GM18508 (cell line): ENCODE measurements around the gene P2RX1.

Experiments
- ATAC-seq: cut with Tn5 transposase; IDR thresholded peaks from one replicate; pipeline ENCODE4 v1.9.1; 2021; ENCODE audit warnings: moderate number of reproducible peaks; ENCODE audit not compliant: insufficient read depth, unreplicated experiment

P2RX1 gene

DNA sequence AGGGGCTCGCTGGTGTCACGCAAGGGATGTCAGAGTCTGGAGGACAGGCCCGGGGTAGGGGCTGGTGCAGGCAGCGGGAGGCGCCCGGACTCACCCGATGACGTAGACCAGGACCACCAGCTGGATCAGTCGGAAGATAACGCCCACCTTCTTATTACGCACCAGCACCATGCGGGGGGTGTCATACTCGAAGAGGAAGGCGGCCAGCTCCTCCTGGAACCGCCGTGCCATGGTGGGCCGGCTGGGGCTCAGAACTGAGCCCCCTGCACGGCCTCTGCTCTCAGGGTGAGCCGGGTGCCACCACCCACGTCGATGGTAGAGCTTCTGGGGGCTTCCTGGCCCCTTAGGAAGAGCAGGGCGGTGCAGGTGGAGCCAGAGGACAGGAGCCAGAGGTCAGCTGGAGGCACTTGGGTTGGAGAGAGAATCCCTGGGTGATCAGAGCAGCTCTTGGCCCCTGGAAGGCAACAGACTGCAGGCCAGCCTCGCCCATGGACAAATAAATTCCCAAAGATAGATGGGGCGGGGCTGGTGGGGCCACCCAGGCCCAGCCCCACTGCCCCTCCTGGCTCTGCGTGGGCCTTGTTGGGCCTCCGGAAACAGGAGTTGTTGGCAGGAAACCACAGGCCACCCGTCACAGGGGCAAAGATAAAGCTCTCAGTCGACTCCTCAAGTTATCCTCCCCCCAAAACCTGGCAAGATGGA, at the start of gene P2RX1:
Gene P2RX1, minus strand, starts transcription at position 471 of the 702 bp plus-strand sequence. Its CDS starts 240 bp downstream, at position 231.
- ATAC-seq, result no peak

DNA sequence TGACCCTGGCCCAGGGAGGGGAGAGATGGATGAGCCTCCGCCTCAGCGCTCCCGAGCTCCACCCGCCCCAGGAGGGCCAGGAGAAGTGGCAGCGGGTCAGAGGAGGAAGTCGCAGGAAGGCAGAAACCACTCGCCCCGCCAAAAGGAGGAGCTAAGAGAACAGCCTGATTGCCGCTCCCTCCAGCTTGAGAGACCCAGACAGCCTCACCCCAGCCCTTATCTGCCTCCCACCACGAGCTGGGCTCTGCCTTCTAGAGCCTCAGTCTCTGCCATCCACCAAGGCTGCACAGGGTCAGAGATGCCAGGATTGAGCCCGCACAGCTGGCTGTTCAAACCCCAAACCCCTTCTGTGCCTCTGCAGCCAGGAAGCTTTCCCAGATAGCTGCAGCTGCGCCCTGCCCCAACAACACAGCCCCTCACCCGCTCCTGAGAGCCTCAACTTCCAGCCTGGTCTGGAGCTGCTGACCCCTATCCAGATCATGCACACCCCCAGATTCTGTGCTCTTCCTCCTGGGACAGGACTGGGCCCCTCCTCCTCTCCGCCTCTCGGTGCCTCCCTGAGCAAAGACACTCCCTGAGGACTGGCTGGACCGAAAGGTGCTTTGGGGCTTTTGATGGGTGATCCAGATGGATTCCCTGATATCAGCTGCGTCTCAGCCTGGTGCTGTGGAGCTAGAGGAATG, 49.0 kb upstream of the P2RX1 start:
- ATAC-seq, result no peak

DNA sequence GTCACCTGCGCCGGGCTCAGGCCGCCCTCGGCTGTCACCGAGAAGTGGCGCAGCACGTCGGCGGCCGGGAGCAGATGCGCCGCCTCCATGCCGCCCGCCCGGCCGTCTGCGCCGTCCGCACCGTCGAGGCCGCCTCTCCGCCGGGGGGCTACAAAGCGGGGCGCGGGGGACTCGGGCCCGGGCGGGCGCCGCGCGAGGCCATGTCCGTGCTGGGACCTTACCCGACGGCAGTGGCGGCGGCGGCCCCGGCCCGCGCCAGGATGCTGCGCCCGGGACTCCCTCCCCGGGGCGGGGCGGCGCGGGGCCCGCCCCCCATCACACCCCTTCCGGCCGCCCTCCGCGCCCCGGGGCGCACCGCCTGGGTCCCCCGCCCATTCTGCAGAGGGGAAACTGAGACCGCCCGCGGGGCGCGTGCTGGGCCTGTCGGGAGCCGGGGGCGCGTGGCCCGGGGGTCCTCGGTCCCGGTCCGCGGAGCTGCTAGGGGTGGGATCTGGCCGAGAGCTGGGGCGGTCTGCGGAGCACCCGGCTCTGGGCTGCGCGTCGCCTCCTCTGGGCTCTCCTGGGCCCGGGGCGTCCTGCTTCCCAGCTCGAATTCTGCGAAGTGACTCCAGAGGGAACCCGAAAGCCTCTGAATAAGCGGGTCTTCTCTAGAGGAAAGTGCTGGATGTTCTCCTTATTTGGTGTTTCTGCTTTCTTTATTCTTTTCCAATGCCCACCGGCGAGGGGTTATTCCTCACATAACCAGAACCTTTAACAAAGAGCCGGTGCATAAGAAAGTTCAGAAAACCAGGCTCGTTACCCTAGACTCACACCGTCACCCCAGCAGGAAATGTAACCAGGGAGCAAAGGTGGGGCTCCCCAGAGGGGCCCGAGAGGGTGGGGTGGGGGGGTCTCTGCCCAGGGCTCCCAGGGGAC, 48.2 kb upstream of the P2RX1 start, which contains the start of gene ATP2A3:
Gene ATP2A3, minus strand, starts transcription at position 235 of the 915 bp plus-strand sequence. Its CDS starts 146 bp downstream, at position 89.
- no peak for ATAC-seq

DNA sequence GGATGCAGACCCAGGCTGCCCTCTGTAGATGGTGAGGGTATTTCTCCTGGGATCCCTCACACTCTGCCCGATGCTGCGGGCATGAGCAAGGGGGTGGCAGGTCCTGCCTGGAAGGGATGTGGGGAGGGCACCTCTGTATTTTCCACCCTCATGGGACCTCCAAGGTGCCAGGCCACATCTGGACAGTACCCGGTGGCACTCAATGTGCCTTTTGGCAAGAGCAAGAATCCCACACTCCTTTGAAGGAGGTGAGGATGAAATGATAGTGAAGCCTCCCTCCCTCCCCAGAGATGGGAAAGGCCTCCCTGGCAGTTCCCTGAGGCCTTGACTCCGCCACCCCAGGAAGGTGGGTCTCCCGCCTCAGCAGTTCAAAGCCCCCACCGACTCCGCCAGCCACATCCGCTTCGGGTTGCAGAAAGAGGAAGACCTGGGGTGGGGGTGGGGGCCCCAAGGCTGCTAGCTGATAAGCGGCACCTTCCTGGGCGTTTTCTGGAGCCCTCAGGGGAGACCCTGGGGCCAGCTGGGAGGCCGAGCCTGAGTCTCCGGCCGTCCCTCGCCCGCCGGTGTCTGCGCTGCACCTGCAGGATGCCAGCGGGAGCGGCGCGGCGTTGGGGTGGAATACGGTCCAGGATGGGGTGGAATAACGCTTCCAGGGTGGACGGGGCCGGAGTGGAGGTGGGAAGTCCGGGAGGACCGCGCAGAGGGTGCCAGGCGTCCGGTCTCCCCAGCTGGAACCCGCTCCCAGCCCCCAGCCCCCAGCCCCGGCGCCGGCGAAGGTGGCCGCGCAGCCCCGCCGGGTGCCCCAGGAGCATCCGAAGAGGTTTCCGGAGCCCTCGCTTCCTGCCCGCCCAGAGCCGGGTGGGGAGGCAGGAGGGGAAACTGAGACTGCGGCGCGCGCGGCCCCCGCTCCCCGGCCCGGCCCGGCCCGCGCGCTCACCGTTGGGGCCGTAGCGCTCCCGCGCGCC, 47.3 kb upstream of the P2RX1 start:
- no peak for ATAC-seq

DNA sequence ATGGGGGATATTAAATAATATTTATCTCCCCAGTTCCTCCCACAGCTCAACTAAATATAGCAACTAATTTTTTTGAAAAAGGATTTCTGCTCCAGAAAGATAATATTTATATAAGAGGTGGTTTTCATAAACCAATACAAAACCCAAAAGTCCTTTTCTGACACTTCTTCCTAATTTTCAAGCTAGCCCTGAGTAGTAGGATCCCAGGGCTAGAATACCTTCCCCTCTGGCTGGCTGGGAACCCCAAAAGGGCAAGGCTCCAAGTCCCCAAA, 46.6 kb upstream of the P2RX1 start:
- no peak for ATAC-seq

DNA sequence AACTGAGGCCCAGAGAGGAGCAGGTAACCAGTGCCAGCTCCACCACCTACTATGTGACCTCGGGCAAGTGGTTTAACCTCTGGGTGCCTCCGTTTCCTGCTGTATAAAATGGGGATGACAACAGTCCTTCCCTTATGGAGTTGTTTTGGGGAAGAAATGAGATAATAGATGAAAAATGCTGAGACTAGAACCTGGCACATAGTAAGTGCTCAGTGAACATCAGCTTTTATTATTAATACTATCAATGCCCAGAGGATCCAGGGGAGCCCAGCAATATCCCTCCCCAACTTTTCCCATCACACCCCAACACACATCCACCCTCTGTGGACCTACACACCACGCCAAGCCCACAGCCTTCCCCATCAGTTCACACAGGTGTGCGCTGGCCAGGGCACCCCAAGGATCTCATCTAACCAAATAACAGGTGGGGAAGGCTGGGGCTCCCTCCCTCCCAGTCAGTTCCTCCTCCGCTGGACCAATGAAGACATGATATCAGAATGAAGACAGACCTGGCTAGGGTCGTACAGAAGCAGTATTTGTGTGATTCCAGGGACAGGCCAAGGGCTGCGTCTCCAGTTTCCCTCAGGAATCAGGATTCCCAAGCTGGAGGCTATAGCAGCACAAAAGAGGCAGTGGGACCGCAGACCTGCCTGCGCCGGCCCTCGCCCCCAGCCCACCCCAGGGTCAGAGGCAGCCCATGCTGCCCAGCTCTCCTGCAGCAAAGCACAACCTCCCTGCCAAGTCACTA, 46.1 kb upstream of the P2RX1 start:
- no peak for ATAC-seq

DNA sequence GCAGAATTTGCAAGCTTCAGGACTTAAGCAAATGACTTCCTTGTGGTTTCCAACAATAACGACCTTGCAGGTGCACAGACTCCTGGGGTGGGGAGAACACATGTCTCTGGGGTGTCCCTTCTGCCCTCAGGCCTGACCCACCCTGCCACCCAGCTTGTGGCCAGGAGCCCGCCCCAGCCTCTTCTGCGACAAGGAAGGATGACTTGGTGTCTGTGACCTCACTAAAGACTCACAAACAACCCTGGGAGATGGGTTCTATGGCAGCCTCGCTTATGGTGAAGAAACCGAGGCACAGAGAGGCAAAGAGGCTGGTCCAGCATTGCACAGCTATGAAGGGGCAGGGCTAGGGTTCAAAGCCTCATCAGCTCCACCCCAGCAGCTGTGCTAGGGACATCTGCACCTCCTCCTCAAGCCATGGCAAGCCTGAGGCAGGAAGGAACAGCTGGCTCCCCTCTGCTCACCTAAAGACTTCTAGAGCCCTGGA, 45.3 kb upstream of the P2RX1 start:
- ATAC-seq, result no peak

DNA sequence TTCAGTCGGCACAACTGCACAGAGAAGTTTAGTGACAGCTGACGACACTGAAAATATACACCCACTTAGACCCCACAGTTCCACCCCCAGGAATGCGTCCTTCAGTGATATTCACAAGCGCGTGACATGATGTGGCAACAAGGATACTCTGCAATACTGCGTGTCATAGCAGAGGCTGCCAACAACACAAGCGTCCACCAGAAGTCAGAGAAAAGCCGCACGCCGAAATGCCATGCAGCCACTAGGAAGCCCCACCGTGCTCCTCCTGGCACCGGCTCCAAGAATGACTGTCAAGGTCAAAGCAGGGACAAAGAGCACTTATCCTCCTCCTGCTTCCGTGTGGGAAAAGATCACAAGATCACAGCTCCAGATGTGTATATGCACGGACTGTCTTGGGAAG, 44.5 kb upstream of the P2RX1 start:
- ATAC-seq, result no peak

DNA sequence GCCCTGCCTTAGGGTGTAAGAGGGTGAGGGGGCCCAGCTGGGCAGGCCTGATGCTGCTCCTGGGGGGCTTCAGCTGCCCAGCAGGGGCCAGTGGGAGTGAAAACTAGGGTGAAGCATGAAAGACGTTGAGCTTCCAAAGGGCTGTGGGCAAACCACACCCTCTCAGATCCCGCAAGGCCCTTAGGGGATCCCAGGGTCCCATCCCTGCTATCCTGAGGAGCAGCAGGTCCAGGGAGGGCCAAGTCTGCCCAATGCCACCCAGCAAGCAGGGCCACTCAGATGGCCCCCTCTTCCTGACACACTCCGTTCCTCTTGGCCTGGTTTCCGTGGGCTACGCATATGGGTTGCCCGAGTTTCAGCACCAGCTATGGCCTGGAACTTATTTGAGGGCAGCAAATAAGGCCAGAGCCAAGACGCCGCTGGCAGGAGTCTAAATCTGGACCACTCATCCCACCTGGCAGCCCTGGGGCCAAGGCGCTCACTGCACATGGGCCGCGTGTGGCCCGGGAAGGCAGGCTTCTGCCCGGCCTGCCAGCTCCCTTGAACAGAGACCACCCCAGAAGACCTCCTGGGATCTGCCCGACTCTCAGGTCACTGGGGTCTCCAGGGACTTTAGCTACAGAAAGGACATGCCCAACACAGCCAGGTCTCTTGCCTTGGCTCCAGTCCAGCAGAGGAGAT, 43.8 kb upstream of the P2RX1 start:
- no peak for ATAC-seq

DNA sequence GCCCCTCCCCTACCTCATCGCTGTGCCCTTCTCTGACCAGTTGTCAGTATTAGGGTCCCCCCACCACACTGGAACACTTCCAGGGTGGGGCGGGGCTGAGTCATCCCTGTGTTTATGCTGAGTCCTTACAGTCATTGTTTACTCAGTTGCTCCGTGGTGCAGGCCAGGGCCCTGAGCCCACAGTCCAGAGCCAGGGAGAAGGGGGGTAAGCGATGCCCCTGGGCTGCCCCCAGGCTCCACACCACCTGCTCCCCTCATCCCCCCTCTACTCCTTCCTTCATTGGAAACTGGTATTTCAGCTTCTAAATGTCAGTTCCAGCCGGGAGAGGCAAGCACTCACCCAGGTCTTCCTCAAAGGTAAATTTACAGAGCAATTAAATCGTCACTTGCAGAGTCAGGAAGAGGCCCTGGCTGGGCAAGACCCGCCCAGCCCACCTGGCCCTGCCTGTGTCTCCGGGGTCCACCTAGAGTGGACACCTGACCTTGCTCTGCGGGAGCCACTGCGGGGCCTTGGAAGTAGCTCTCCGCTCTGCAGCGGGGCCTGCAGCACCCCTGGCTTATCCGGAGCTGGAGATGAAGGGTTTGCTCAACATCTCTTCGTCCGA, 43.1 kb upstream of the P2RX1 start:
- no peak for ATAC-seq

DNA sequence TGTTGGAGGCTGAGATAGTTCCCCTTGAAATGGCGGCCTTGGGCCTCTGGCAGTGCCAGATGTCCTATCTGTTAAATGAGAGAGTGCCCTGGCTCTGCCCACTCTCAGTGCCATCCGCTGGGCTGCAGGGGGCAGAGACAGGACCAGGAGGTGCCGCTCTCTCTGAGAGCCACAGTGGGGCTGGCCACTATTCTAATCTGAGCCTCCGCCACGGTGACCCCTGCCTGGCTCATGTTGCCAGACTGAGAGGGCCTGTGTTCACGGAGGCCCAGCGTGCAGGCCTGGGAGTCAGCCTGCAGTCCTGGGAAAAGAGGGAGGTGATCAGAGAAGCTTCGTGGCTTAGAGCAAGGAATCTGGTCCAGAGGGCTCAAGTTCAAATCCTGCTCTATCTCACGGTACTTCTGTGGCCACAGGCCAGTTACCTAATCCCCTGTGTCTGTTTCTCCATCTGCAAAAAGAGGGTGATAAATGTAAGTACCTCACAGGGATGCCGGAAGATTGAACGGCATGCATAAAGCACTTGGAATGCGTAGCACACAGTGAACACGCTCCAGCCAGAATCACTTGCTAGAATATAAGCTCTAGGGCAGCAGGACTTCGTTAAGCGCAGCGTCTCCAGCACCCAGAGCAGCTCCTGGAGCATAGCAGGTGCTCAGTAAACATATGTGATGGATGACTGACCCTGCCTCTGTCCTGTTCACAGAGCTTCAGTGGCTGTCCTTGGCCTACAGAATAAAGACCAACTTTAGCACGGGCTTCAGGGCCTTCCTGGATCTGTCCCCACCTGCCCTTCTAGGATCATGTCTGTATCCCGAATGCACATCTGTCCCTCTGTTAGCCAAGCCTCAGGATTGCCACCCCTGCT, 41.7 kb upstream of the P2RX1 start:
- no peak for ATAC-seq

DNA sequence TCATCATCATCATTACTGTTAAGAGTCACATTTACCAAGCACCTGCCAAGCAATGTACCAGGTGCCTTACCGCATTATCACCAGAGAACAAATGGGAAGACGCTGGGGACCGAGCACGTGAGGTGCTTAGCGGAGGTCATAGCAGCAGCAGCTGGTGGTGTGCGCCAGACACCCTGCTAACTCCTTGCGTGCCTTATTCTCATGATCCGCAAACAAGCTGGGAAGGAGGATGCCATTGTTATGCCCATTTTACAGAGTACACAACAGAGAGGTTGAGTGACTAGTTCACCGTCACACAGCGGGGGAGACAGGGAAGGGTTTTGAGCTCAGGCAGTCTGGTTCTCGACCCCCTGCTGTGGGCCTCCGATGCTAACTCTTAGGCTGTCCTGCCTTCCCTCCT, 40.7 kb upstream of the P2RX1 start:
- ATAC-seq, result no peak

DNA sequence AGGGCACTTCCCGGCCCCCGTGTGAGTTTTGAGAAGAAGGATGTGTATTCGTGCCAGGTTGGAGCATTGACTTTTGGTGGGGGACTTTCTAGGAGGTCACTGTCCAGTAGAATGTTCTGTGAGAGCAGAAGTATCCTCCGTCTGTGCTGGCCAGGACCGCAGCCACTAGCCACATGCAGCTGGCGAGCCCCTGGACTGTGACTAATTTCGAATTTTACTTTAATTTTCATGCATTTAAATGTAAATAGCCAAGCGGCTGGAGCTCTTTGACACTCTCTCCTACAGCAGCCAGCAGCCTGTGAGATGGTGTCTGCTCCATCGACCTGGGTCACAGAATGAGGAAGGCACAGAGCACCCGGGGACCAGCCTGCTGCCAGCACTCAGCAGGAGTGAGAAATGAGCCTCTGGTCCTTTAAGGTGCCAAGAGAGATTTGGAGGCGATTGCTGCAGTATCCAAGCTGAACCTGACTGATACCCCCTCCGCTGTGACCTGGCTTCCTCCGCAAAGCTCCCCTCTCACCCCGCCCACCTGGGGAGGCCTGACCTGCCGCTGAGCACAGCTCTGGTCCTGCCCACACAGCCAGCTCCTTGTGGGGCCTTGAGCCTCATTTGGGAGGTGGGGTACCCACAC, 40.2 kb upstream of the P2RX1 start:
- ATAC-seq, result no peak

DNA sequence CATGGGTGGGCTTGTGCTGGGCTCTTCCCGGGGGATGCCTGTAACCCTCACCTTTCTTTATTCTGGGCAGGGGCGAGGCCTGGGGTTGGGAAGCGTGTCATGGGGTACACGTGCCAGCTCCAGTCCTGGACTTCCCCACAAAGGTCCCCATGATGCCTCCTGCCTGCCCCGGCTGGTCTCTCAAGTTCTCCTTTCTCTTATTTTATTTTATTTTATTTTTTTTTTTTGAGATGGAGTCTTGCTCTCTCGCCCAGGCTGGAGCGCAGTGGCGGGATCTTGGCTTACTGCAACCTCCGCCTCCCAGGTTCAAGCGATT, 39.4 kb upstream of the P2RX1 start:
- no peak for ATAC-seq

DNA sequence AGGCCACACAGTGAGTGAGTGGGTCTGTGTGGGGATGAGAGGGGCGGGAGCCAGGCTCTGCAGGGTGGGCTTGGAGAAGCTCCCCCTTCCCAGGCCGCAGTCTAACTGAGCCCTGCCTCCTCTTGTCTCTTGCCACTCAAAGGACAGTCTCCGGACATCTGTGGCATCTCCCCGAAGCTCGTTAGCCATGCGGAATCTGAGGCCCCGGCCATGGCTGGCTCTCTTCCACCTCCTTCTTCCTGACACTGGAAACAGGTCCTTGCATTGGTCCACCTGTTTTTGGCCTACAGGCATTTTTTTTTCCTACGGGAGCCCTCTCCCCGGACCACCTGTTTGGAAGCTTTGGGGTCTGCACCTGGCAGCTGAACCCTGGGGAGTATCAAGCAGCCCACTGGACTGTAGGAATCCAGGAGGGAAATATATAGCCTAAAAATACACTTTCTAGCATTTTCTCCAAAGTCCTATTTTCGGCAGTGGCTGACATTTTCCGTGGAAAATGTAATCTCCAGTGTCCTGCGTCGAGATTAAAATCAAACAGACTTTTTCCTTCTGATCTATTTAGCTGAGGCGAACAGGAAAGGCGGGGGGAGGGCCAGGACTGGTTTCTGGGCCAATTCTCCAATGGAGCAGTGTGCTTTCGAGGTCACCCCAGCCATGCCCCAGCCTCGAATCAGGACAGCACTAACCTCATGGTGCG, 38.9 kb upstream of the P2RX1 start:
- no peak for ATAC-seq

DNA sequence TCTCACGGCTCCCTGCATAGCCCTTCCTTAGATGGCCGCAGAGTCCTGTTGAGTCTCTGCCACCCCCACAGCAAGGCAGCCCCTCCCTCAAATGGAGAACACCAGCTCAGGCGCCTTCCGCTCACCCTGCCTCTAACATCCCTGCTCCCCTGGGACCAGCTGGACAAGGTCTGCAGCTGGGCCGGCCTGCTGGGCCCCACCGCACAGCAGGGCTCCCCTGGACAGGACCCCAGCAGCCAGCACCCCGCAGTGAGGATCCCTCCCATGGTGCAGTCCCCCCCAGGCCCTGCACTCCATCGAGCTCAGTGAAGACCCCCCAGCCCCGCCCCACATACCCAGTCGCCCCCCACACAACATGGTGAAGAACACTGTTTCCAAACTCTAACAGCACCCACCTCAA, 37.8 kb upstream of the P2RX1 start:
- ATAC-seq, result no peak
